Measurements from ENCODE around the gene OSGEP. TPM values are rescaled to one million over a fixed set of nuclear protein-coding genes. Genes with fewer than 3 reads are reported as not detected.

The OSGEP gene
- total and polyA plus RNA-seq, 2 of the 13 experiments (the other 11 are each of a cell fraction or from before 2014, with no cell fraction given): 39.7 to 41.1 TPM

- peak; percentile 73 for TF ChIP-seq ZBTB2 (CRISPR knock-in tag; IDR thresholded peaks at IDR 0.05; ENCODE audit: low read depth)
- no peak; the same call in 1 of the 2 replicates for TF ChIP-seq DMTF1 (CRISPR knock-in tag; IDR thresholded peaks at IDR 0.05)
- TF ChIP-seq MAF1 (CRISPR knock-in tag; IDR thresholded peaks at IDR 0.05; ENCODE audit: borderline replicate concordance): no peak
- peak; percentile 64; the same call in 1 of the 2 replicates for TF ChIP-seq NCOR1 (IDR thresholded peaks at IDR 0.05; ENCODE audit: borderline replicate concordance, low read length)
- peak; percentile 33; the same call in 1 of the 2 replicates for TF ChIP-seq CEBPG (CRISPR knock-in tag; IDR thresholded peaks at IDR 0.05)
- 0 out of 2 replicates have a peak, but pooled peaks have one; percentile 54 for TF ChIP-seq DNMT3B (CRISPR knock-in tag; conservative IDR thresholded peaks at IDR 0.05)
- TF ChIP-seq ZBTB4 (CRISPR knock-in tag; IDR thresholded peaks at IDR 0.05; ENCODE audit: borderline replicate concordance): no peak; the same call in 1 of the 2 replicates
- TF ChIP-seq AKNA (CRISPR knock-in tag; IDR thresholded peaks at IDR 0.05; ENCODE audit: borderline replicate concordance): no peak
- TF ChIP-seq TSC22D2 (CRISPR knock-in tag; IDR thresholded peaks at IDR 0.05; ENCODE audit: borderline replicate concordance): peak; percentile 18
- TF ChIP-seq SRSF4 (IDR thresholded peaks at IDR 0.05; ENCODE audit: low read depth, low read length, poor library complexity, severe bottlenecking): no peak
- peak; percentile 92 for TF ChIP-seq SPEN (CRISPR knock-in tag; IDR thresholded peaks at IDR 0.05; ENCODE audit: low read depth)
- peak; percentile 87 for TF ChIP-seq FOXK1 (CRISPR knock-in tag; IDR thresholded peaks at IDR 0.05; ENCODE audit: borderline replicate concordance, low read depth)
- TF ChIP-seq GABPA (IDR thresholded peaks at IDR 0.05; ENCODE audit: low read depth, low read length): no peak
- no peak; the same call in none of the 2 replicates for TF ChIP-seq GABPA (CRISPR knock-in tag; IDR thresholded peaks at IDR 0.05; ENCODE audit: low read depth)
- no peak for TF ChIP-seq TP53 (CRISPR knock-in tag; conservative IDR thresholded peaks at IDR 0.05)
- TF ChIP-seq ZMYM2 (CRISPR knock-in tag; IDR thresholded peaks at IDR 0.05): 0 out of 2 replicates have a peak, but pooled peaks have one; percentile 12
Measured at GRCh38 chr14:20454516-20455354, at the start of gene OSGEP, which contains the start of gene APEX1 (continued).
